SK-N-SH (cell line): Measurements from ENCODE around the gene CARMIL3. TPM values are rescaled to one million over a fixed set of nuclear protein-coding genes. Genes with fewer than 3 reads are reported as not detected.
A peak's percentile ranks its signal among the peaks of the same experiment; 100 is the strongest.

Experiments used
- CTCF ChIA-PET: fragments of 300-600, 350-600 bp; formaldehyde crosslinking; extraction: SDS; loops from one replicate; lab custom pipeline; 2021; lab: Yijun Ruan, JAX
- POLR2A ChIA-PET: fragments of 350-600 bp; sonication (Branson Sonifier 250); formaldehyde crosslinking; extraction: SDS; loops from one replicate; lab custom pipeline; 2020; ENCODE audit warnings: antibody characterized with exemption, inconsistent platforms; lab: Yijun Ruan, JAX
- DNase-seq: peaks from one replicate; pipeline ENCODE4 v3.0.0; 2012
- H2AFZ ChIP-seq: fragments of 200-600 bp; sonication (generic); 2 replicates; pipeline ENCODE4 v1.8.1; 2016; ENCODE audit warnings: antibody characterized with exemption, mild to moderate bottlenecking, low read depth
- H3F3A ChIP-seq: fragments of 200-600 bp; sonication (generic); replicated peaks from 2 replicates; pipeline ENCODE3; 2016; ENCODE audit warnings: antibody characterized with exemption, mild to moderate bottlenecking; ENCODE audit not compliant: insufficient read depth
- H3K27ac ChIP-seq, 2 experiments: fragments of 200-500 bp in 1 of 2; fragments of 200-600 bp in 1 of 2; sonication (Bioruptor generic) in 1 of 2; sonication (generic), shearing (Covaris generic) in 1 of 2; 2 replicates each; pipeline versions ENCODE4 v1.5.1 to v1.6.1; 2014 to 2016; ENCODE audit warnings: low read depth in 2 of 2, inconsistent platforms in 1 of 2, low read length in 1 of 2, mild to moderate bottlenecking in 1 of 2, mixed read lengths in 1 of 2
- H3K27me3 ChIP-seq: fragments of 200-600 bp; sonication (generic), shearing (Covaris generic); 2 replicates; pipeline ENCODE4 v1.6.1; 2016; ENCODE audit warnings: mixed run types; ENCODE audit not compliant: insufficient read depth
- H3K36me3 ChIP-seq, 2 experiments: fragments of 200-500 bp in 1 of 2; fragments of 200-600 bp in 1 of 2; sonication (Bioruptor generic) in 1 of 2; sonication (generic) in 1 of 2; replicated peaks in 1 of 2; 2 replicates each; pipeline versions ENCODE3 to v1.5.1; 2014 to 2016; ENCODE audit warnings: low read length in 1 of 2, mild to moderate bottlenecking in 1 of 2; ENCODE audit not compliant: insufficient read depth in 2 of 2, control insufficient read depth in 1 of 2
- H3K4me1 ChIP-seq, 2 experiments: fragments of 200-500 bp in 1 of 2; fragments of 200-600 bp in 1 of 2; sonication (Bioruptor generic) in 1 of 2; sonication (generic), shearing (Covaris generic) in 1 of 2; 2 replicates each; pipeline versions ENCODE4 v1.5.1 to v1.6.1; 2014 to 2016; ENCODE audit warnings: low read depth in 1 of 2, low read length in 1 of 2, mixed run types in 1 of 2; ENCODE audit not compliant: insufficient read depth in 2 of 2, control insufficient read depth in 1 of 2
- H3K4me2 ChIP-seq: fragments of 200-600 bp; sonication (generic), shearing (Covaris generic); 2 replicates; pipeline ENCODE4 v1.6.1; 2017; ENCODE audit warnings: mixed run types
- H3K4me3 ChIP-seq, 2 experiments: fragments of 200-500 bp in 1 of 2; fragments of 200-600 bp in 1 of 2; sonication (Bioruptor generic) in 1 of 2; sonication (generic), shearing (Covaris generic) in 1 of 2; 2 replicates each; pipeline versions ENCODE4 v1.5.1 to v1.8.1; 2014 to 2016; ENCODE audit warnings: low read depth in 2 of 2, inconsistent platforms in 1 of 2, low read length in 1 of 2, mild to moderate bottlenecking in 1 of 2, mixed read lengths in 1 of 2, moderate library complexity in 1 of 2
- H3K79me2 ChIP-seq: fragments of 200-600 bp; sonication (generic); 2 replicates; pipeline ENCODE4 v1.8.1; 2017; ENCODE audit warnings: mild to moderate bottlenecking; ENCODE audit not compliant: insufficient read depth
- H3K9ac ChIP-seq: fragments of 200-600 bp; sonication (generic); 2 replicates; pipeline ENCODE4 v1.6.1; 2017; ENCODE audit warnings: mixed run types
- H3K9me2 ChIP-seq: fragments of 200-600 bp; sonication (generic); 2 replicates; pipeline ENCODE4 v1.6.1; 2017; ENCODE audit warnings: mixed run types
- H3K9me3 ChIP-seq: fragments of 200-600 bp; sonication (generic); 2 replicates; pipeline ENCODE4 v1.6.1; 2017; ENCODE audit warnings: mixed run types, mild to moderate bottlenecking, moderate library complexity
- H4K20me1 ChIP-seq: fragments of 200-600 bp; sonication (generic); 2 replicates; pipeline ENCODE4 v1.6.1; 2017; ENCODE audit warnings: mild to moderate bottlenecking, mixed run types; ENCODE audit not compliant: insufficient read depth
- ELF1 ChIP-seq: IDR thresholded peaks from 2 replicates; pipeline ENCODE4 v1.4.0; 2012
- GATA2 ChIP-seq: sonication (generic); formaldehyde crosslinking; IDR thresholded peaks from 2 replicates; pipeline ENCODE4 v1.5.0; 2020; ENCODE audit warnings: mild to moderate bottlenecking, missing genetic modification reagents
- JUND ChIP-seq: IDR thresholded peaks from 2 replicates; pipeline ENCODE4 v1.4.0; 2012
- MAX ChIP-seq: IDR thresholded peaks from 2 replicates; pipeline ENCODE4 v1.4.0; 2012; ENCODE audit warnings: low read depth
- NFIC ChIP-seq: IDR thresholded peaks from 2 replicates; pipeline ENCODE4 v1.4.0; 2012; ENCODE audit warnings: borderline replicate concordance
- RAD21 ChIP-seq: IDR thresholded peaks from 2 replicates; pipeline ENCODE4 v1.6.1; 2012; ENCODE audit warnings: mild to moderate bottlenecking, low read length
- REST ChIP-seq: IDR thresholded peaks from 2 replicates; pipeline ENCODE4 v1.6.1; 2012; ENCODE audit warnings: mild to moderate bottlenecking, low read depth, low read length, moderate library complexity
- RFX5 ChIP-seq: IDR thresholded peaks from 2 replicates; pipeline ENCODE4 v1.6.1; 2012; ENCODE audit warnings: mild to moderate bottlenecking, improper control_type of control experiment, low read length
- SIN3A ChIP-seq: IDR thresholded peaks from 2 replicates; pipeline ENCODE4 v1.6.1; 2012; ENCODE audit warnings: low read depth, mild to moderate bottlenecking, low read length, moderate library complexity, borderline replicate concordance
- TEAD4 ChIP-seq: IDR thresholded peaks from 2 replicates; pipeline ENCODE4 v1.4.0; 2012; ENCODE audit warnings: mild to moderate bottlenecking, borderline replicate concordance; ENCODE audit not compliant: insufficient read depth
- WGBS: methylation state at CpG from one replicate; pipeline ENCODE4 v1.1.6; 2017; ENCODE audit warnings: low lambda C conversion rate; 5-methylcytosine and 5-hydroxymethylcytosine counted together
- polyA plus RNA-seq, 3 experiments: library from polyadenylated mRNA; depleted of rRNA; stranded (reverse); fragments of >200 nt; gene quantifications; 2 replicates each; pipeline ENCODE4 v1.2.3, GENCODE V29; 2012

CARMIL3 gene
- polyA plus RNA-seq, 1 of the 3 experiments (the other 2 are of a cell fraction): 0.43 TPM

- H3K4me3 ChIP-seq: no peak overlapping the region
- no peaks in the 10 kb centered on the region for H3K27me3 ChIP-seq
- H3K9me2 ChIP-seq: no peaks in the 10 kb centered on the region
- H3K9ac ChIP-seq: no peak overlapping the region
- 62% methylated on average over 5 of the region's 9 CpGs for WGBS
- peak; percentile 1 for DNase-seq
- H4K20me1 ChIP-seq: no peaks in the 10 kb centered on the region
- no peak overlapping the region for H2AFZ ChIP-seq
- no peak for TF ChIP-seq REST
- H3K4me1 ChIP-seq: peaks cover 0 to 20% of the 10 kb centered on the region in 2 experiments; a peak in 1 of 4 replicates
- no peak overlapping the region for H3K27ac ChIP-seq
- POLR2A ChIA-PET: interaction anchor here (1.2 to 1.8 kb wide), 3 partner anchors 36 to 59 kb away, joined by 4 to 7 read pairs (median 4); partner anchors contain the start of gene PCK2
- no peaks in the 10 kb centered on the region for H3K36me3 ChIP-seq
- CTCF ChIA-PET: interaction anchor here (0.8 to 42.8 kb wide), 4 partner anchors 9 to 45 kb away, joined by 3 to 1159 read pairs (median 4); partner anchors contain the start of gene PCK2
- no peak overlapping the region for H3K4me2 ChIP-seq
- no peaks in the 10 kb centered on the region for H3K79me2 ChIP-seq
- H3F3A ChIP-seq: no peaks in the 10 kb centered on the region
- no peaks in the 10 kb centered on the region for H3K9me3 ChIP-seq
Observed at GRCh38 chr14:24054646-24055045, 2.8 kb downstream of the CARMIL3 start.

- 32% methylated on average over 10 of the region's 10 CpGs for WGBS
- no peaks in the 10 kb centered on the region for H3F3A ChIP-seq
- H3K4me1 ChIP-seq: peaks cover 0 to 14% of the 10 kb centered on the region in 2 experiments; a peak in 1 of 4 replicates
- H4K20me1 ChIP-seq: no peaks in the 10 kb centered on the region
- no peaks in the 10 kb centered on the region for H3K9me3 ChIP-seq
- H3K27me3 ChIP-seq: no peaks in the 10 kb centered on the region
- no peak overlapping the region for H3K27ac ChIP-seq
- H2AFZ ChIP-seq: no peak overlapping the region
- ChIA-PET POLR2A (interaction anchor here (0.7 to 2.4 kb wide), 2 partner anchors 33 to 37 kb away, joined by 3 to 44 read pairs; partner anchors contain the start of gene PCK2), CTCF (interaction anchor here (2.6 to 42.8 kb wide), 4 partner anchors 10 to 105 kb away, joined by 21 to 1159 read pairs (median 154); partner anchors contain the start of genes CPNE6, IRF9 and PCK2)
- no peak overlapping the region for H3K4me3 ChIP-seq
- DNase-seq: peak; percentile 2
- no peaks in the 10 kb centered on the region for H3K9me2 ChIP-seq
- TF ChIP-seq MAX (no peak), ELF1 (no peak), SIN3A (no peak), TEAD4 (no peak), JUND (no peak), RFX5 (no peak), NFIC (no peak), GATA2 (CRISPR knock-in tag) (no peak), RAD21 (no peak)
- no peaks in the 10 kb centered on the region for H3K79me2 ChIP-seq
- H3K36me3 ChIP-seq: no peaks in the 10 kb centered on the region
- no peak overlapping the region for H3K9ac ChIP-seq
- no peak overlapping the region for H3K4me2 ChIP-seq
Observed at GRCh38 chr14:24055971-24056799, 4.4 kb downstream of the CARMIL3 start.
